Head of caudate nucleus (tissue), 42 donors: ENCODE results near the gene CHTOP.

Experiments used
- DNase-seq, 42 donors: peaks; one replicate each; pipeline versions ENCODE4 v3.0.0 to v3.0.0-alpha.2; 2020 to 2021; ENCODE audit warnings: mixed read lengths in 7 of 42
- intact Hi-C: fragments of 100-400 bp; cut with DNase I; formaldehyde crosslinking; loops from one replicate; pipeline ENCODE4 v1.15.0; 2022

The CHTOP gene

DNA sequence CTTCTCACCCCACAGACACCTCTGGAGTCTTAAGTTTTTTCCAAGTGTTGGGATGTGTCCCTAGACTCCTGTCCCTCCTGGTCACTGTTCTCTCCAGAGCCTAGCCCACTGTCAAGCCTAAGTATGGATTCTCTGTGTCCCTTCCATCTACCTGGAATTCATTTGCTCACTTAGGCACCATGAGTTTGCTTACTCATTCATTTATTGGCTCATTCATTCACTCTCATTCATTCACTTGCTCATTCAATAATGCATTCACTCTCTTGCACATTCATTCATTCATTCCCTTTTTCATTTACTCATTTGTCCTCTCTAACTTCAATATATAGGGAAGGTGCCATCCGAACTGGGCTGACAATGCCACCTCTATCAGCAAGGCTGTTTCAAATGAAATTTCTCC, 22.5 kb upstream of the CHTOP start:
- intact Hi-C loops, result no loop called here
- DNase-seq, result no peak

DNA sequence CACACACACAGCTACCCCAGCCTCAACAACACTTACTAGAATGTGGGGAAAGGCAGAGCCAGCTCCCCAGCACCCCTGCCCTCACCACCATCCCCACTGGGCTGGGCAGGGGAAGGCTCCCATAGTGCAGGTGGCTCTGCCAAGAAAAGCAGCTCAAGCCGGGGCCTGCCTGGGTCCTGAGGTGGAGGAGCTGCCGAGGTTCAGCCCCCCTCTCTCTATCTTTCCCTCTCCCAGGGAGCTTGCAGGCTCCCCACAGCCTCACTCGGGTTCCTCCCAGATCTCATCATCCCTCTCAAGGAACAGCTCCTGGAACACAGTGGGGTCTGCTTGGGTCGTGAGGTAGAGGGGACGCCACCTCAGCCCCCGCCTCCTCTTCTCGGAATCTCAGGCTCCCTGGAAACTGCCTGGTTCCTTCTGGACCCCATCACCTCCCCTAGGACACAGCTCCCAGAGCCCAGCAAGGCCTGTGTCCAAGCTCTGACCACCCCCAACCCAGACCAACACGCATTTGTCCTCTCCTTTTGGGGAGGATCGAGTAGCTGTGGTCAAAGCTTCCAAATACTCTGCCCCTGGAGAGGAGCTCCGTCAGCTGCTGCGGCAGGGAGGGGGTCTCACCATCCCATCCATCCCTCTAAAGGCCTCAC, 21.6 kb upstream of the CHTOP start:
- intact Hi-C loops, result no loop called here

DNA sequence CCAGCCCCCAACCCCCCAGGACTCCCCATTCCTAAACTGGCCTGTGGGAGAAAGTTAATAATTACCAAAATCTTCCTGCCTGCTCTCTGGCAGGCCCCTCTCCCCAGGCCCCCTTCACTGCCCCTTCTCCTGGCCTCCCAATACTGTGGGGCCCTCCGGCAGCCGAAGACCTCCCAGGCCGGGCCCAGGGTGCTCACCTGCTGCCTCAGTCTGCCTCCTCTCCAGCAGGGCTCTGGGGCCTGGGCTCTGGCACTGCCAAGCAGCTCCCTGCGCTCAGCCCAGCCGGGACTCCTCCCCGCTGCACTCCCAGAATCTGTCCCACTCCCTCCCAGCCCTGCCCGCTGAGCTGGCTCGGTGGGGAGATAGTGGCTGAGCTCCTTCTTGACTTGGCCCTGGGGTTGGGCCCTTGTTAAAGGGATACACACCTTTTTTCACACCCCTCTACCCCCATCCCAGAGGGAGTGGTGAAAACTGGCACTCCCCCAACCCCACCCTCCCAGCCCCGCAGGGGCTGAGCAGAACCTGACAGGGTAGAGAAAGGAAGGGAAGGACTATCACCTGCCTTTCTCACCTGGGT, 21.0 kb upstream of the CHTOP start, which contains the start of gene S100A16:
Gene S100A16, minus strand, starts transcription at position 383 of the 577 bp plus-strand sequence. CDS start 4,986 bp downstream, outside the sequence.
- DNase-seq, result peak in 20 of 42 donors; percentile 16 to 75 (median 48)
- intact Hi-C loops, result no loop called here

More for the DNA sequence above, 21.6 kb upstream of the CHTOP start:
- peak in 1 of 42 donors; percentile 23 for DNase-seq

DNA sequence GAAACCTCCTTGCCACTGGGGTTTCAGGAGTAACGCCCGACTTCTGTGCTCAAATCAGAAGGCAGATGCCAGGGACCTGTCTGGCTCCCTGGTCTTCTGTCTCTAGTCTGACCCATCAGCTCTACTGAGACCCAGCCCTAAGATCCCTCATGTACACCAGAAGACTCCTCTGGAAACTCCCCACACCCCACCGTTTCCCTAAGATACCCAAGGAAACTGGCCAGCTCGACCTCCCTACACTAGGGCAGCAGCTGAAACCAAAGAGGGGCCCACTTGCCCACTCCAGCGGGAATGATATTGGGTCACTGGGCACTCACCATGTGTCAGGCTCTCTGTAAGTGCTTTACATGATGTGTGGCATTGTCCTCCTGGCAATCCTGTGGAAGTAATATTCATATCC, 20.5 kb upstream of the CHTOP start:
- intact Hi-C loops, result no loop called here
- no peak for DNase-seq

DNA sequence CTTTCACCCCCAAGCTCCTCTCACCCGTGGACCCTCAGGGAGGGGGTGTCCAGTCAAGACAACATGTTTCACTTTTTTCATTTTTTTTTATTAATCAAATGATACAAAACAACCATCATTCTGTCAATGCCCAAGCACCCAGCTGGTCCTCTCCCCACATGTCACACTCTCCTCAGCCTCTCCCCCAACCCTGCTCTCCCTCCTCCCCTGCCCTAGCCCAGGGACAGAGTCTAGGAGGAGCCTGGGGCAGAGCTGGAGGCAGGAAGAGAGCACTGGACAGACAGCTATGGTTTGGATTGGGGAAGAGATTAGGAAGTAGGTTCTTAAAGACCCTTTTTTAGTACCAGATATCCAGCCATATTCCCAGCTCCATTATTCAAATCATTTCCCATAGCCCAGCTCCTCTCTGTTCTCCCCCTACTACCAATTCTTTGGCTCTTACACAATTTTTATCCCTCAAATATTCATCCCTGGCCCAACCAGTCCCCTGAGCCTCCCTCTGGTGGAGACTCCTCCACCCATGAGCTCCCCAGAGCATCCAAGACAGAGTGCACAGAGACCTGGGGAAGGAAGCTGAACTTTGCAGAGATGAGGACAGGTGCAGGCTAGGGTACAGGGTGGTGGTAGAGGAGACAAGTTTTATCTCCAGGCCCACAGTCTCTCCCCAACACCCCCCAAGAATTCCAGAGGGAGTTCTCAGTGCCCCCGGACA, 19.5 kb upstream of the CHTOP start:
- intact Hi-C loops, result no loop called here
- no peak for DNase-seq

DNA sequence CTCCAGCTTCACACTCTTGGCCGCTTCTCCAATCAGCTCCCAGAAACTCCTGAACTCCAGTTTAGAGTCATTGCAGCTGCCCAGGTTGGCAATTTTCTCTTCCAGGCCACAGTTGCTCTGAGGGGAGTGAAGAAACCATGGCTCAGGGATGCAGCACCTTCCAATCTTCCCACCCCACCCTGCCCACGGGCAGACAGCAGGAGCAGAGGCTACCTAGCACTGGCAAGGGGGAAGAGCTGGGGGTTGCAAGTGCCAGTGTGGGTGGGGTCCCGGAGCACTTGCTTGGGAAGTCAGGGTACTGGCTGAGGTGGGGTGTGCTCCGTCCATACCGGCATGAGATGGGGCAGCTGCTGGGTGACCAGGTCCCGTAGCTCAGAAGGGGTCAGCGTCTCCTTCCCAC, 19.0 kb upstream of the CHTOP start:
- intact Hi-C loops, result no loop called here
- DNase-seq, result no peak

DNA sequence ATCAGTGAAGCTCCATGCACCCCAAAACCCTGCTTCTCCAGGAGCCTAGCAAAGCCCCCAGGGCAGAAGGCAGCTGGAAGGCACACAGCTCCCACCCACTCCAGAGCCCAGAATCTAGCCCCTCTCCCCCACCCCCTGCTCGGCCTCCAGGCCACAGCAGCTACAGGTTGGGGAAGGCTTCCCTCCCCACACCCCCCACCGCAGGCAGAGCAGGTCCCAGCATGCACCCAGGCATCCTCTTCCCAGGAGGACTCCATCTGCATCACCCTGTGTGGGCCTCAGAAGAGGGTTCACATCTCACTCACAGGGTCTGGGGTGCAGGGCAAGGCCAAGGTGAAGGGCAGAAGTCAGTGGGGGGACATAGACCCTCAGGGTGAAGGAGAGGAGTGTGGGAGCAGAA, 18.5 kb upstream of the CHTOP start:
- intact Hi-C loops, result no loop called here
- DNase-seq, result no peak

DNA sequence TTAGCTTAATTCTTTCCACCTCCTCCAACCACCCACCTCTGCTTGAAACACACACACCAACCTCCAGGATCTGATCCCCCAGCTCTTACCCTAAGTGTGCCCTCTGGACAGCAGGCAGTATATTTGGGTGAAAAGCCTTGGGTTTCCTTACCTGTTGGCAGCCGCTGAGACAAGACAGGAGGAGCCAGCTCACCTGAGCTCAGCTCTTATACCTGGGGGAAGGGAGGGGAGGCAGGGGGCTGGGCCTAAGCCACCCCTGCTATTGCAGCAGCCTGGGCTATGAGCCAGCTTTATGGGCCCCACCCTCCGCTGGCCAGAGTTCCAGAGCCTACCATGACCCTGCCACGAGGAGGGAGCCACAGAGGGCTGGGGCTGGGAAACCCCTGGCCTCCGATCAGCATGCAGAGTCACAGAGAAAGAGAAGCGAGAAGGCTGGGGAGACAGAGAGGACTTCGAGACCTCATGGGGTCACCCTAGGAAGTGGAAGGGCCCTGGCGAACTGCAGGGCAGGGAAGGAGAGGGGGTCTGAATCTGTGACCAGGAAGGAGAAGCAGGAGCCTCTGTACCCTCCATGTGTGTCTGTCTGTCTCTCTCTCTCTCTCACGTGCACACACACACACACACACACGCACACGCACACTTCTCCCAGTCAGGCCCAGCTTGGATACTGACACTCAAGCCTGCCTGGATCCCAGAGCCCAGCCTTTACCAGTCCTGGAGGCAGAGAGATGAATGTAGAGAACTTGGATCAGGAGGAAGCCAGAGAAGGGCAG, 17.5 kb upstream of the CHTOP start, which contains the start of gene S100A14:
Gene S100A14, minus strand, starts transcription at position 182 of the 773 bp plus-strand sequence. CDS start 467 bp downstream, outside the sequence.
- intact Hi-C loops, result no loop called here
- no peak for DNase-seq

DNA sequence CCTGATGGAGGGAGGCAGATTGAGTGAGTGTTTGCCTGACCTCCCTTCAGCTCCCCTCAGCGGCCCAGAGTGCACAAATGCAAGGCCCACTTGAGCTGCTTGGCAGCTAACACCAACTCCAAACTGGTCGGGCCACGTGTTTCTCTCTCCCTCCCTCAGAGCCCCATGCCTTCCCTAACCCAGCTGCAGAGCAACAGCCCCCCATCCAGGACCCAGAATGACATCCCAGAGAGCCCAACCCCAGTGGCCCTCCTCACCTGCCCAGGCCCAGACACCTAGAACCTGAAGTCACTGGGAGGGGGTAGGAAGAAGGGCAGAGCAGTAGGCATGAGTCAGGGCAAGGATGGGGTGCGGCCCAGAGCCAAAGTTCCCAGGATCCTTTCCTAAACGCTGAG, 17.0 kb upstream of the CHTOP start:
- peak in 1 of 42 donors; percentile 20 for DNase-seq
- intact Hi-C loops, result no loop called here

DNA sequence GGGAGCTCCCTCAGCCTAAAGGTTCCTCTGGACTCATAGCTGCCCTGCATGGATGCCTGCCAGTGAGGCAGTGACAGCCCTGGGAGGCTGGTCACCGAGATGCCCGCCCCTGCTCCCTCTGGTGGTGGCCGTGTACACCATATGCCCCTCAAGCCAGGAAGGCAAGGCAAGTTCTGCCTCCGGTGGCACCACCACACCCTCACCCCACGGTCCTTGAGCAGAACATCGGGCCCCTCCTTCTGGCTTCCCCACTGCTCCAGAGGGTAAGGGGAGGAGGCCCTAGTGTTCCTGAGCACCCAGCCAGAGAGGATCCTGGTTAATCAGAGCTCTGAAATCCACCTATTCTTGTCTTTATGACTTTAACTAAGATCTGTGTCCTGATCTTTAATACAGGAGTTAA, 16.2 kb upstream of the CHTOP start:
- intact Hi-C loops, result no loop called here
- peak in 28 of 42 donors; percentile 21 to 79 (median 60) for DNase-seq

DNA sequence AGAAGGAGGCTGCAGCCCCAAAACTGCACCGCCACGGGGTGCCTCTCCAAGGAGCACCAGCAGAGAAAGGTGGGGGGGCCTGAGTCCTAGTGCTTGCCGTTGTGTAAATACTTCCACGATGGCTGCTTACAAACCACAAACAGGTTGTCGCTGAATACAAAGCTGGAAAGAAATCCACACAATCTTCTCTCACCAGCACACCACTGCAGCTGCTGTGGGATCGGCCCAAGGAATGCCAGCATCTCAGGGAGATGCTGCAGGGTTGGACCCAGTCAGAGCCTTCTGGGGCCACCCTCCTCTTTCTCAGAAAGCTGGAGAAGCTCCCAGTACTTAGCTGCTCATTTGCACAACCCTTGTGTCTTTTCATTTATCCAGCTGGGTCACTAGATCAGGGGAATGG, 14.7 kb upstream of the CHTOP start:
- intact Hi-C loops, result no loop called here

DNA sequence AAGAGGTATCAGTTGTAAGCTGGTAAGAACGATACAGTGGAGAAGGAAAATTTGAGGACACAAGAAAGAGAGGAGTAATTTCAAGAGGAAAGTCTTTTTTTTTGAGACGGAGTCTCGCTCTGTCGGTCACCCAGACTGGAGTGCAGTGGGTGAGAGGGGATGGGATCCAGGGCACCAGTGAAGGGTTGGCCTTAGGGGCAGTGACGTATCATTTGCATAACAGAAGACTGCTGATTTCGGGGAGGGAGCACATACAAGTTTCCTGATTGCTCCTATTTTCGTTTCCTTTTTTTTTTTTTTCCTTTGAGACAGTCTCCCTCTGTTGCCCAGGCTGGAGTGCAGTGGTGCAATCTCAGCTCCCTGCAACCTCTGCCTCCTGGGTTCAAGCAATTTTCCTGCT, 10.8 kb upstream of the CHTOP start:
- intact Hi-C loops, result no loop called here
- DNase-seq, result no peak

More for the DNA sequence above, 14.7 kb upstream of the CHTOP start:
- no peak for DNase-seq

DNA sequence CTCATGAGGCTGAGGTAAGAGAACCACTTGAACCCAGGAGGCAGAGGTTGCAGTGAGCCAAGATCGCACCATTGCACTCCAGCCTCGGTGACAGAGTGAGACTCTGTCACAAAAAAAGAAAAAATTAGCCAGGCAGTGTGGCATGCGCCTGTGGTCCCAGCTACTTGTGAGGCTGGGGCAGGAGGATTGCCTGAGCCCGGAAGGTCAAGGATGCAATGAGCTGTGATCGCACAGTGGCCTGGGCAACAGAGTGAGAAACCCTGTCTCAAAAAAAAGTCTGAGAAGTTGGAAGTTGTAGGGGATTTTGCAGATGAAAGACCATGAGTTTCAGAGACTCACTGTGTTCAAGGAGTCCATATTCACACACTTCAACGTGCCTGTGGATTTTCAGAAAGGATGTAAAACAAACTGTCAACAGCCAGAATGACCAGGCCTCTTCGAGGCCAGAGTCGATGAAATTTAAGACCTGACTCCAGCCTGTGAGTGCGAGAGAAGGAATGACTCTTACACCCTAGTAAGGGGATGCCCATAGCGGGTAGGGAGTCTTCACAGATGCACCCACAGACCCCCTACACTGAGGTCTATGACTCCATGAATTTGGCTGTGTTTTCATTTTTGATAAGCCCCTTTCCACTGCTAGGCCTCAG, 8.8 kb upstream of the CHTOP start:
- intact Hi-C loops, result no loop called here
- DNase-seq, result peak in 1 of 42 donors; percentile 4

DNA sequence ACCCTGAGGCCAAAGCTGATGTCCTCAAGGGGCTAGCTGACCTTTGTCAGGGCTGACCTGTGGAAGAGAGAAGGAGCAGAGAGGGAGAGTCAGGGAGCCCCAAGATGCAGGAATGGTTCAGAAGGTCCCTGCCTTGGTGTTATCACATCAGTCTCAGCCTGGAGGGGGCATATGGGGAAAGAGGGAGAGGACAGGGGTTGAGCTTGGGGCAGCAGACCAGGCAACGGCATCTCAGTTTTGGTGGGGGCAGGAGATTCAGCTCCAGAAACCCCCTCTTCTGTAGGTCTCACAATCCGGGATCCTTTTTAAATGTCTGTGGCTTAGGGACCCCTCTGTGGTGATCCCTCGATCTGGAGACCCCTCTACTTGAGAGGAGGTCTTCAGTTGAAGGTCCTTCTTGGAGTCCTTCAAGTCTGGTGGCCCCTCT, 7.4 kb upstream of the CHTOP start:
- intact Hi-C loops, result no loop called here
- DNase-seq, result no peak

DNA sequence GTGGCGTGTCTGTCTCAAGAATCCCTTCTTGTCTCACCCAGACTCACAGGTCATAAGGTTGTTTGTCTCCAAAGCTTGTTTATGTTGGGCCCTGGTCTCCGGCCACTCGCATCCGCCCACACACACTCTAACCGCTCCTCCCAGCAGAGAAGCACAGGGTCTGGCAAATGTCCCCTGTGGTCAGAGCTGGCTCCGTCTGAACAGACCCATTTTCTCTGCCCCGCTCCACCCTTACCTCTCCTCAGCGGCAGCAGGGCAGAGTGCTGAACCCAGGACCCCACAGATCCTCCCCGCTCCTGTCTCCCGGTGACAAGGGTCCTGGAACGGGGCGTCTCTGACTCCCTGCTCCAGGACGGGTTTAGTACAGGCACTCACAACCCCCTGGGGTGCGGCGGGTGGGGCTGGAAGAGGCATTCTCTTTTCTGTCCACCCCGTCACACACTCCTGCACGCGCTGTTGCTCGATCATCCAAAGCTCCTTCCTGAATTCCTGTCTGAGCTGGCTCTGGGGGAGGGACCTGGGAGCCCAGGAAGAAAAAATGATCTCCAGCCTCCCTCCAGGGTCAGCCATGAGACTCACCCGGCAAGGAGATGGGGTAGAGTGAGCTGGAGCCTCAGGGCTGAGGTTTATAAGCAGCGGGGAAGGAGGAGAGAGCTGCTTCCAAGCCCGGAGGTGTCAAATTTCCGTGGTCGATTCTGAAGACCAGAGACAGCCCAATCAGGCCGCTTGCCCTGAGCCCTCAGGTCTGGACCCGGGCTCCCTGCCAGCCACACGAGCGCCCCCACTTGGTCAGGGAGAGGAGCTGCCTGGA, 6.8 kb upstream of the CHTOP start, which contains the start of gene S100A13:
Gene S100A13, minus strand, starts transcription at position 602 of the 811 bp plus-strand sequence. CDS start 1,033 bp downstream, outside the sequence.
- peak in 40 of 42 donors; percentile 29 to 86 (median 66) for DNase-seq
- intact Hi-C loops, result no loop called here

DNA sequence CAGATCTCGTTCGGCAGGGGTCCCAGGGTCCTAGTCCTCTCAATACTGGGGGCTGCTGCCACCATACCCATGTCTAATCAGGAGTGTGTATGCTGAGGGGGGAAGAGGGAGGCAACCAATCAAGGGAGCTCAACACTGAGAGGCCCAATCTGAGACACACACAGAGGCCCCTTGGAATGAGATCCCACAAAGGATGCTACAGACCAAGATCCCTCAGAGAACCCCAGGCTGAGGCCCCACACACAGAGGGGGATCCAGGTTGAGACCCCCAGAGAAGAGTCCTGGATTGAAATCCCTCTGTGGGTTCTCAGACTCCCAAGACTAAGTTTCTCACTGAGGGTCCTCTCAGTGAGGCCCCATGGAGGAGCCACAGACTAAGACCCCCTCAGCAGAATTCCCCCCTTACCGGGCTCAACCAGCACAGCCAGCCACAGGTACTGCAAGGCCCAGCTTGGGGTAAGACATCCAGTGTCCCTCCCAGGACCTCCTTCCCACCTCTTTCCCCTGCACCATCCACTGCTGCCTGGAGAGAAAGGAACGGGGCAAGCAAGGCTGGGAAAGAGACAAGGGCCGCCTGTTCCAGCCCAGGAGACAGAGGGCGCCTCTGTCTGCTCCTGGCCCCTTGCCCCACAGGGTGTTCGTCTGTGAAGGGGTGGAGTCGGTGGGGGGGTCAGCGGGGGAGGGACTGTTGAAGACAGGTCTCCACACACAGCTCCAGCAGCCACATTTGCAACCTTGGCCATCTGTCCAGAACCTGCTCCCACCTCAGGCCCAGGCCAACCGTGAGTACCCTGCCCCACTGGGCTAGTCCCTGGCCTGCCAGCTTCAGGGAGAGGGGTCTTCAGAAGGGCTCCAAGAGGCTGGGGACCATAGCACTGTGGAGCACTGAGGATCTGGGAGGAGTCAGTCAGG, 5.9 kb upstream of the CHTOP start, which contains the start of gene S100A1:
Gene S100A1, plus strand, starts transcription at position 720 of the 912 bp plus-strand sequence. CDS start 2,088 bp downstream, outside the sequence.
- intact Hi-C loops, result loop anchor here (2.0 kb wide), 1 partner anchor 51 kb away; no protein-coding TSS in a partner anchor
- DNase-seq, result peak; percentile 50 to 92 (median 76)
